Neutrophil (primary cell): ENCODE results near the gene LACC1.

ENCODE experiments used
- H3K27ac ChIP-seq: fragments of 200-600 bp; sonication (generic); 2 replicates; pipeline ENCODE4 v1.5.1; 2016; ENCODE audit warnings: mild to moderate bottlenecking, moderate library complexity
- H3K27me3 ChIP-seq: fragments of 200-600 bp; sonication (generic); 2 replicates; pipeline ENCODE4 v1.6.0; 2016; ENCODE audit warnings: mild to moderate bottlenecking
- H3K36me3 ChIP-seq: fragments of 200-600 bp; sonication (generic); 2 replicates; pipeline ENCODE4 v1.5.1; 2017
- H3K4me1 ChIP-seq, 2 experiments: fragments of 200-600 bp in 1 of 2; sonication (generic) in 1 of 2; 1 replicate in 1 of 2; 2 replicates in 1 of 2; pipeline versions ENCODE4 v1.5.1 to v1.6.1; 2013 to 2016; ENCODE audit warnings: low read depth in 1 of 2, low read length in 1 of 2, mild to moderate bottlenecking in 1 of 2, moderate library complexity in 1 of 2; ENCODE audit not compliant: control insufficient read depth in 1 of 2, insufficient read depth in 1 of 2
- H3K4me3 ChIP-seq, 2 experiments: fragments of 200-600 bp in 1 of 2; sonication (generic) in 1 of 2; 1 replicate in 1 of 2; 2 replicates in 1 of 2; pipeline ENCODE4 v1.5.1; 2013 to 2016; ENCODE audit warnings: low read depth in 1 of 2, low read length in 1 of 2, mild to moderate bottlenecking in 1 of 2, moderate library complexity in 1 of 2
- H3K9me3 ChIP-seq: fragments of 200-600 bp; sonication (generic); 2 replicates; pipeline ENCODE4 v1.5.1; 2016
- TF ChIP-seq, protein P1 (sequence below): fragments of 200-600 bp; sonication (generic); IDR thresholded peaks from 2 replicates; pipeline ENCODE4 v1.5.1; 2016; ENCODE audit warnings: antibody characterized with exemption

The LACC1 gene

GRCh38 chr13:43877326-43877725 lies 2.4 kb upstream of the LACC1 start:
- Histone ChIP-seq H3K9me3 (no peaks in the 10 kb centered on the region), H3K36me3 (no peaks in the 10 kb centered on the region), H3K4me3 (no peak overlapping the region), H3K27ac (no peak overlapping the region), H3K4me1 (peaks cover 4 to 14% of the 10 kb centered on the region in 2 experiments), H3K27me3 (no peaks in the 10 kb centered on the region)
- TF ChIP-seq, protein P1, sequence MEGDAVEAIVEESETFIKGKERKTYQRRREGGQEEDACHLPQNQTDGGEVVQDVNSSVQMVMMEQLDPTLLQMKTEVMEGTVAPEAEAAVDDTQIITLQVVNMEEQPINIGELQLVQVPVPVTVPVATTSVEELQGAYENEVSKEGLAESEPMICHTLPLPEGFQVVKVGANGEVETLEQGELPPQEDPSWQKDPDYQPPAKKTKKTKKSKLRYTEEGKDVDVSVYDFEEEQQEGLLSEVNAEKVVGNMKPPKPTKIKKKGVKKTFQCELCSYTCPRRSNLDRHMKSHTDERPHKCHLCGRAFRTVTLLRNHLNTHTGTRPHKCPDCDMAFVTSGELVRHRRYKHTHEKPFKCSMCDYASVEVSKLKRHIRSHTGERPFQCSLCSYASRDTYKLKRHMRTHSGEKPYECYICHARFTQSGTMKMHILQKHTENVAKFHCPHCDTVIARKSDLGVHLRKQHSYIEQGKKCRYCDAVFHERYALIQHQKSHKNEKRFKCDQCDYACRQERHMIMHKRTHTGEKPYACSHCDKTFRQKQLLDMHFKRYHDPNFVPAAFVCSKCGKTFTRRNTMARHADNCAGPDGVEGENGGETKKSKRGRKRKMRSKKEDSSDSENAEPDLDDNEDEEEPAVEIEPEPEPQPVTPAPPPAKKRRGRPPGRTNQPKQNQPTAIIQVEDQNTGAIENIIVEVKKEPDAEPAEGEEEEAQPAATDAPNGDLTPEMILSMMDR, result no peak

DNA sequence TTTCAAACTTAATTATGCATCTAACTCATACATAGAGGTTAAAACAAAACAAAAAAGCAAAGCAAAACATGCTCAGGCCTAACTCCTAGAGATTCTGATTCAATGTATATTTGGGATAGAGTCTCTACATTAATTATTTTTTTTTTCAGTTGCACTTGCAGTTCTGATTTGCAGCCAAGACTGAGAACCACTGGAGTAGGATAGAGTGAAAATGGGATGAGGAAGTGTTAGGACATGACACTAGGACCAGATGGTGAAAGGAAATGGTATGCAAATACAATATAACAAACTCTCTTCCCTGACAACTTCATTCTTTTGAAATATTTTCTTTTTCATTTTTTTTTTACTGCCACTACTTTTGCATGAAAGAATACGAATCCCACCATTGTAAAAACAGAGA lies 1.9 kb upstream of the LACC1 start:
- TF ChIP-seq, protein P1, result no peak
- Histone ChIP-seq H3K27me3 (no peaks in the 10 kb centered on the region), H3K9me3 (no peaks in the 10 kb centered on the region), H3K36me3 (no peaks in the 10 kb centered on the region), H3K4me3 (no peak overlapping the region), H3K4me1 (peaks cover 4 to 14% of the 10 kb centered on the region in 2 experiments), H3K27ac (no peak overlapping the region)

GRCh38 chr13:43878892-43879754 lies 581 bp upstream of the LACC1 start, which contains the start of gene CCDC122:
Gene CCDC122, minus strand, starts transcription at chr13:43879740. Its CDS starts 10,364 bp downstream, at chr13:43869376.
- no peaks in the 10 kb centered on the region for H3K27me3 ChIP-seq
- peaks cover 4 to 14% of the 10 kb centered on the region in 2 experiments for H3K4me1 ChIP-seq
- peak within 1 kb of the TSS; percentile 86 for H3K27ac ChIP-seq
- no peaks in the 10 kb centered on the region for H3K9me3 ChIP-seq
- TF ChIP-seq, protein P1, result no peak
- peak within 1 kb of the TSS; percentile 58 to 71 for H3K4me3 ChIP-seq
- H3K36me3 ChIP-seq, result no peaks in the 10 kb centered on the region

DNA sequence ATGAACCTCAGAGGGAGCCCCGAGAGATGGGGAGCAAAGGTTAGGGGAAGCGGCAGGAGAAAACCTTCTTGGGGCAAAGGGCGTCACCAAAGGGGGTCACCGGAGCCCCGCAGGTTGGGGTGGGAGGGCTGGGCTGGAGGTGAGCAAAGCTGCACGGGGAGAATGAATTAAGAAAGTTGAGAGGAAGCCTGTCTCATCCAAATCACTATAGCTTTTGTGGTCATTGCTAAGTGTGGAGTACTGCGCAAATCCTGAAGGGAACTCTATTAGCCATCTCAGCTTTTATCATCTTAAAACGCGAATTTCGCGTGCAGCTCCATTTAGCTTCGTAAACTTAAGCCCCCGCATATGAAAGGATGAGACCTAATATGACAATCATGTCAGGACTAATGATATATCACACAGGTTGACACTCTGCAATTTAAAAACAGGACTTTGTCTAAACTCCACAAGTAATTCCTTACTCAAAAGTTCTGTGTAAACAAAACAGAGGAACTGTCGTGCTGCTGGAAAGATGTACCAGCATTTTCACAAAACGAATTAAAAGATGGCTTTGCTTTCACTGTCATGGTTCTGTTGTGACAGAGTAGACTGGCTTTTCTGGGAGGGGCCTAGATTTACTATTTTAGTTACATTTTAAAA lies 631 bp downstream of the LACC1 start:
- Histone ChIP-seq H3K36me3 (no peaks in the 10 kb centered on the region), H3K4me3 (peak overlapping the region; percentile 58 to 71), H3K4me1 (peaks cover 4 to 14% of the 10 kb centered on the region in 2 experiments), H3K27me3 (no peaks in the 10 kb centered on the region), H3K27ac (peak overlapping the region; percentile 86), H3K9me3 (no peaks in the 10 kb centered on the region)
- TF ChIP-seq, protein P1, result no peak

- H3K9me3 ChIP-seq, result no peaks in the 10 kb centered on the region
- H3K4me3 ChIP-seq, result no peak overlapping the region
- peaks cover 4 to 14% of the 10 kb centered on the region in 2 experiments for H3K4me1 ChIP-seq
- TF ChIP-seq, protein P1, result no peak
- H3K36me3 ChIP-seq, result no peaks in the 10 kb centered on the region
- H3K27me3 ChIP-seq, result no peaks in the 10 kb centered on the region
- H3K27ac ChIP-seq, result no peak overlapping the region
Observed at GRCh38 chr13:43880926-43881325, 1.2 kb downstream of the LACC1 start.
